ENCODE data around the gene BAIAP2.

BAIAP2 gene

GRCh38 chr17:81062014-81062780 is 27.2 kb downstream of the BAIAP2 start:
- no peaks in the 10 kb centered on the region for H3K9me3 ChIP-seq (ENCODE audit: low read depth, low read length)
- no peaks in the 10 kb centered on the region for H3K36me3 ChIP-seq (ENCODE audit: insufficient read depth, low read length)
- DNase-seq (ENCODE audit: low read depth, low spot score) = no peak
- TF ChIP-seq POLR2AphosphoS5 (IDR thresholded peaks at IDR 0.05; ENCODE audit: borderline replicate concordance, low read depth, low read length) = no peak
- no peak for TF ChIP-seq FOXP2 (optimal IDR thresholded peaks at IDR 0.05; ENCODE audit: control extremely low read depth, extremely low read length, insufficient read depth)
- no peak for TF ChIP-seq EZH2 (IDR thresholded peaks at IDR 0.05)
- no peak overlapping the region for H3K9ac ChIP-seq (ENCODE audit: insufficient read length)
- H3K27ac ChIP-seq = no peak overlapping the region
- no peak overlapping the region for H3K4me3 ChIP-seq

GRCh38 chr17:81063106-81064093 is 28.4 kb downstream of the BAIAP2 start:
- no peaks in the 10 kb centered on the region for H3K36me3 ChIP-seq (ENCODE audit: insufficient read depth, low read length)
- H3K9me3 ChIP-seq (ENCODE audit: low read depth, low read length) = no peaks in the 10 kb centered on the region
- no peak for DNase-seq (ENCODE audit: low read depth, low spot score)
- H3K9ac ChIP-seq (ENCODE audit: insufficient read length) = no peak overlapping the region
- no peak overlapping the region for H3K4me3 ChIP-seq
- no peak overlapping the region for H3K27ac ChIP-seq
- no peak for TF ChIP-seq FOXP2 (optimal IDR thresholded peaks at IDR 0.05; ENCODE audit: control extremely low read depth, extremely low read length, insufficient read depth)
- TF ChIP-seq POLR2AphosphoS5 (IDR thresholded peaks at IDR 0.05; ENCODE audit: borderline replicate concordance, low read depth, low read length) = no peak
- no peak for TF ChIP-seq EZH2 (IDR thresholded peaks at IDR 0.05)

- Histone ChIP-seq H3K4me3 (no peak overlapping the region), H3K27ac (no peak overlapping the region), H3K36me3 (ENCODE audit: insufficient read depth, low read length) (no peaks in the 10 kb centered on the region), H3K9ac (ENCODE audit: insufficient read length) (no peak overlapping the region), H3K9me3 (ENCODE audit: low read depth, low read length) (no peaks in the 10 kb centered on the region)
- TF ChIP-seq POLR2AphosphoS5 (IDR thresholded peaks at IDR 0.05; ENCODE audit: borderline replicate concordance, low read depth, low read length) = no peak
- no peak for TF ChIP-seq FOXP2 (optimal IDR thresholded peaks at IDR 0.05; ENCODE audit: control extremely low read depth, extremely low read length, insufficient read depth)
- no peak for TF ChIP-seq EZH2 (IDR thresholded peaks at IDR 0.05)
- DNase-seq (ENCODE audit: low read depth, low spot score) = no peak
These were observed 29.9 kb downstream of the BAIAP2 start for GRCh38 chr17:81064678-81065475.

- Histone ChIP-seq H3K27ac (no peak overlapping the region), H3K9me3 (ENCODE audit: low read depth, low read length) (no peaks in the 10 kb centered on the region), H3K4me3 (no peak overlapping the region), H3K36me3 (ENCODE audit: insufficient read depth, low read length) (no peaks in the 10 kb centered on the region), H3K9ac (ENCODE audit: insufficient read length) (no peak overlapping the region)
- TF ChIP-seq POLR2AphosphoS5 (IDR thresholded peaks at IDR 0.05; ENCODE audit: borderline replicate concordance, low read depth, low read length) (no peak), FOXP2 (optimal IDR thresholded peaks at IDR 0.05; ENCODE audit: control extremely low read depth, extremely low read length, insufficient read depth) (no peak)
- DNase-seq (ENCODE audit: low read depth, low spot score) = no peak
These were observed 30.5 kb downstream of the BAIAP2 start for GRCh38 chr17:81065500-81065899.

- Histone ChIP-seq H3K9me3 (ENCODE audit: low read depth, low read length) (no peaks in the 10 kb centered on the region), H3K27ac (no peak overlapping the region), H3K4me3 (no peak overlapping the region), H3K36me3 (ENCODE audit: insufficient read depth, low read length) (no peaks in the 10 kb centered on the region), H3K9ac (ENCODE audit: insufficient read length) (no peak overlapping the region)
- no peak for DNase-seq (ENCODE audit: low read depth, low spot score)
- TF ChIP-seq POLR2AphosphoS5 (IDR thresholded peaks at IDR 0.05; ENCODE audit: borderline replicate concordance, low read depth, low read length) = no peak
- TF ChIP-seq FOXP2 (optimal IDR thresholded peaks at IDR 0.05; ENCODE audit: control extremely low read depth, extremely low read length, insufficient read depth) = no peak
- TF ChIP-seq EZH2 (IDR thresholded peaks at IDR 0.05) = no peak
These were observed 31.1 kb downstream of the BAIAP2 start for GRCh38 chr17:81066072-81066471.

GRCh38 chr17:81066771-81067315 is 31.9 kb downstream of the BAIAP2 start:
- Histone ChIP-seq H3K9ac (ENCODE audit: insufficient read length) (no peak overlapping the region), H3K4me3 (no peak overlapping the region), H3K27ac (no peak overlapping the region), H3K36me3 (ENCODE audit: insufficient read depth, low read length) (no peaks in the 10 kb centered on the region), H3K9me3 (ENCODE audit: low read depth, low read length) (no peaks in the 10 kb centered on the region)
- DNase-seq (ENCODE audit: low read depth, low spot score) = no peak
- no peak for TF ChIP-seq POLR2AphosphoS5 (IDR thresholded peaks at IDR 0.05; ENCODE audit: borderline replicate concordance, low read depth, low read length)

- DNase-seq (ENCODE audit: low read depth, low spot score) = no peak
- TF ChIP-seq EZH2 (IDR thresholded peaks at IDR 0.05) (no peak), FOXP2 (optimal IDR thresholded peaks at IDR 0.05; ENCODE audit: control extremely low read depth, extremely low read length, insufficient read depth) (no peak), POLR2AphosphoS5 (IDR thresholded peaks at IDR 0.05; ENCODE audit: borderline replicate concordance, low read depth, low read length) (no peak)
- Histone ChIP-seq H3K4me3 (no peak overlapping the region), H3K27ac (no peak overlapping the region), H3K9ac (ENCODE audit: insufficient read length) (no peak overlapping the region), H3K36me3 (ENCODE audit: insufficient read depth, low read length) (no peaks in the 10 kb centered on the region), H3K9me3 (ENCODE audit: low read depth, low read length) (no peaks in the 10 kb centered on the region)
These were observed 32.5 kb downstream of the BAIAP2 start for GRCh38 chr17:81067391-81067811.
